ENCODE measurements around the gene GPRC5A. TPM values are rescaled to one million over a fixed set of nuclear protein-coding genes. Genes with fewer than 3 reads are reported as not detected.
A peak's percentile ranks its signal among the peaks of the same experiment; 100 is the strongest.

Gene GPRC5A
- total RNA-seq, 1 donor from 2014 or later = 4.0 TPM

DNA sequence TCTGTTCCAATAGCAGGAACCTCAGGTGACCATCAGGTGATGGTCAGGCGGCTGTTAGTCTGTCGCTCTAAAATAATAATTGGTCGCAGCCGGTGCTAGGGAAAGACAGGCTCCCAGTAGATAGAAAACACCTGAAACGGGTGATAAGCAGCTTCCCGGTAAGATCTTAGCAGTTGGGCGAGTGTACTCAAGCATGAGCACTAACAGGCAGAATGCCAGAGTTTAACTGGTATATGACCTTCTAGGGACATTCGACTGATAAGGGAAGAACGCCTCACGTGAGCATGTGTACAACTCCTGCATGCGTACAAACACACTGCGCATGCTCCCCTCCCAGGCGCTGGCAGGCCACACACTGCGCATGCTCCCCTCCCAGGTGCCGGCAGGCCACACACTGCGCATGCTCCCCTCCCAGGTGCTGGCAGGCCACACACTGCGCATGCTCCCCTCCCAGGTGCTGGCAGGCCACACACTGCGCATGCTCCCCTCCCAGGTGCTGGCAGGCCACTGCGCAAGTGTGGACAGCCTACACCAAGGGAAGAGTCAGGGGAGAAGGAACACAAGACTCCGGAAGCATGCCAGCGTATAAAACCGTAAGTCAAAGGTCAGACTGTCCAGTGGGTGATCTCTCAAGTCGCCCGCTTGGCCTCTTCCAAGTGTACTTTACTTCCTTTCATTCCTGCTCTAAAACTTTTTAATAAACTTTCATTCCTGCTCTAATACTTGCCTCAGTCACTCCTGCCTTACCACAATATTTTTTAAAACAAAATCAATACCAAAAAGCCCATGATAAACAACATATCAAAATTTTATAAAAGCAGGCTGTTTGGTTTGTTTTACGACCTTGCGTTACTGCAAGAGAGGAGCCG, 36.1 kb downstream of the GPRC5A start:
- no peaks in the 10 kb centered on the region for H3K4me1 Mint-ChIP-seq (ENCODE audit: low read depth)
- peak overlapping the region; percentile 84 for H3K4me3 Mint-ChIP-seq (ENCODE audit: low read depth)
- H3K27me3 Mint-ChIP-seq = peaks cover 2% of the 10 kb centered on the region
- DNase-seq (ENCODE audit: low spot score, unreplicated experiment) = peak; percentile 80
- H3K36me3 Mint-ChIP-seq (ENCODE audit: insufficient read depth) = peaks cover 2% of the 10 kb centered on the region
- H3K27ac Mint-ChIP-seq = peak overlapping the region; percentile 88
- TF ChIP-seq CTCF (IDR thresholded peaks at IDR 0.05; ENCODE audit: unreplicated experiment) = no peak
- H3K9me3 Mint-ChIP-seq (ENCODE audit: low read depth) = no peaks in the 10 kb centered on the region

DNA sequence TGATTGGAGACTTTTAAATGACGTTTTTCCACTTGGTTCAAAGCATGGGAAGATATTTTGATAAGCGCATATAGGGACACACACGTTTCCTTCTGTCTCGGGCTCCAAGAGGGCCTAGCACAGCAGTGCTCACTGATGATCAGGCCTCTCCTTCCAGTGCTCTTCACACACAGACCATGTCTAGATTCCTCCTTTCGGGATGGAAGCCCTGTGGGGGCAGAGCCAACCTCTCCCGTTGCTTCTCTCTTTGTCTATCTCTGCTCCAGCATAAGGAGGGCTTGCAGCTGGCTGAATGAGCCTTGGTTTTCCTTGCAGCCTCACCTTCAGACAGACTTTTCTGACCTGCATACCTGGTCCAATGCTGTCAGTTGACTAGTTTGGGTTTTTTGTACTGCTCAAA, 38.3 kb downstream of the GPRC5A start:
- no peak overlapping the region for H3K27ac Mint-ChIP-seq

DNA sequence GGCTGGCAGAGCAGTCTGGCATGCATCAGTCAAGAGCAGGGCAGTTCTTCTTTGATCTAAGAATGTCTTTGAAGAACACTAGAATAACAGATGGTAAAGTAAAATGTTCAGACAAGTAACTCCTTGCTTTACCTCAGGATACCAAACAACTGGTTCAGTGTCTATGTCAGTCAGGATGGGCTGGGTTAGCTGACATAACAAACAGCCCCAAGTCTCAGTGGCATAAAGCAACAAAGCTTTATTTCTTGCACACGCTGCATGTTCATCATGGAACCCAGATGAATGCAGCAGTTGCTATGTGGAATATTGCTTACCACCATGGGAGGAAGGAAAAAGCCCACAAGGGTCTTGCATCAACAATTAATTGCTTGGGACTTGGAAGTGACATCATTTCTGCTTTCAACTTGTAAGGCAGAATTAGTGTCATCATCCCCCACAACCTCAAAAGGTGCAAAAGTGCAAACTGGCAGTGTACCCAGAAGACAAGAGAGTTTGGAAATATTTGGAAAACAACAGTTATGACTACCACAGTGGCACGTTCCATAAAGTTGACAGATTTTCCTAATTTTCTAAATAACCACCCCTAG, 39.4 kb downstream of the GPRC5A start:
- peaks cover 14% of the 10 kb centered on the region for H3K4me1 Mint-ChIP-seq (ENCODE audit: low read depth)
- no peak for DNase-seq (ENCODE audit: low spot score, unreplicated experiment)
- H3K27me3 Mint-ChIP-seq = no peaks in the 10 kb centered on the region
- H3K36me3 Mint-ChIP-seq (ENCODE audit: insufficient read depth) = peaks cover 2% of the 10 kb centered on the region
- no peak for TF ChIP-seq CTCF (IDR thresholded peaks at IDR 0.05; ENCODE audit: unreplicated experiment)
- H3K27ac Mint-ChIP-seq = no peak overlapping the region
- no peak overlapping the region for H3K4me3 Mint-ChIP-seq (ENCODE audit: low read depth)
- H3K9me3 Mint-ChIP-seq (ENCODE audit: low read depth) = no peaks in the 10 kb centered on the region

More for the DNA sequence above, 38.3 kb downstream of the GPRC5A start:
- DNase-seq (ENCODE audit: low spot score, unreplicated experiment) = no peak
- Mint-ChIP-seq H3K9me3 (ENCODE audit: low read depth) (no peaks in the 10 kb centered on the region), H3K4me3 (ENCODE audit: low read depth) (no peak overlapping the region), H3K27me3 (no peaks in the 10 kb centered on the region), H3K4me1 (ENCODE audit: low read depth) (peaks cover 11% of the 10 kb centered on the region), H3K36me3 (ENCODE audit: insufficient read depth) (peaks cover 2% of the 10 kb centered on the region)
- no peak for TF ChIP-seq CTCF (IDR thresholded peaks at IDR 0.05; ENCODE audit: unreplicated experiment)

DNA sequence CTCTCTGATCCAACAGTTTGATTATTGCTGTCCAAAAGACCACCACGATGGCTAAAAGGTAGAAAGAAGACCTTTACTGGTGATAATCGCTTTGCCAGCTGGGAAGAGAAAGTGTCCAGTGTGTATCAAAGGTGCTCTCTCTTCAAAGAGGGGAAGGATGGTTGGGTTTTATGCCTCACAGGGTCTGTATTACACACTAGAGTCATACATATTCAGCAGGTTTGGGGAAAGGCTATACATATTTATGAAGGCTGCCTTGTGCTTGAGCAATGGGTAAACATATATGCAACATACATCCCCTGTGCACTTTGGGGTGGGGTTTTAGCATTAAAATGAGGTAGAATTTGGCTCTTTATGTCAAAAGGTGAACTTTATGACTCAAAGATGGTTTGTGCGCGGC, 42.4 kb downstream of the GPRC5A start:
- no peak overlapping the region for H3K4me3 Mint-ChIP-seq (ENCODE audit: low read depth)
- TF ChIP-seq CTCF (IDR thresholded peaks at IDR 0.05; ENCODE audit: unreplicated experiment) = no peak
- no peaks in the 10 kb centered on the region for H3K27me3 Mint-ChIP-seq
- peaks cover 2% of the 10 kb centered on the region for H3K36me3 Mint-ChIP-seq (ENCODE audit: insufficient read depth)
- peaks cover 14% of the 10 kb centered on the region for H3K4me1 Mint-ChIP-seq (ENCODE audit: low read depth)
- H3K9me3 Mint-ChIP-seq (ENCODE audit: low read depth) = no peaks in the 10 kb centered on the region
- no peak for DNase-seq (ENCODE audit: low spot score, unreplicated experiment)
- peak overlapping the region; percentile 3 for H3K27ac Mint-ChIP-seq

- peaks cover 2% of the 10 kb centered on the region for H3K36me3 Mint-ChIP-seq (ENCODE audit: insufficient read depth)
- peaks cover 14% of the 10 kb centered on the region for H3K4me1 Mint-ChIP-seq (ENCODE audit: low read depth)
- no peaks in the 10 kb centered on the region for H3K9me3 Mint-ChIP-seq (ENCODE audit: low read depth)
- H3K4me3 Mint-ChIP-seq (ENCODE audit: low read depth) = no peak overlapping the region
- no peaks in the 10 kb centered on the region for H3K27me3 Mint-ChIP-seq
- DNase-seq (ENCODE audit: low spot score, unreplicated experiment) = no peak
- no peak for TF ChIP-seq CTCF (IDR thresholded peaks at IDR 0.05; ENCODE audit: unreplicated experiment)
- no peak overlapping the region for H3K27ac Mint-ChIP-seq
Observed at GRCh38 chr12:12934556-12934955, 43.2 kb downstream of the GPRC5A start.
